Hematopoietic multipotent progenitor cell treated with erythropoietin and hydrocortisone succinate and interleukin-3 and kit ligand, for 17 days (in vitro differentiated cells): ENCODE measurements around the gene CHRNB1.

Experiments
- DNase-seq: peaks from one replicate; pipeline ENCODE4 v3.0.0-alpha.2; 2015; ENCODE audit warnings: low spot score

CHRNB1 gene

DNA sequence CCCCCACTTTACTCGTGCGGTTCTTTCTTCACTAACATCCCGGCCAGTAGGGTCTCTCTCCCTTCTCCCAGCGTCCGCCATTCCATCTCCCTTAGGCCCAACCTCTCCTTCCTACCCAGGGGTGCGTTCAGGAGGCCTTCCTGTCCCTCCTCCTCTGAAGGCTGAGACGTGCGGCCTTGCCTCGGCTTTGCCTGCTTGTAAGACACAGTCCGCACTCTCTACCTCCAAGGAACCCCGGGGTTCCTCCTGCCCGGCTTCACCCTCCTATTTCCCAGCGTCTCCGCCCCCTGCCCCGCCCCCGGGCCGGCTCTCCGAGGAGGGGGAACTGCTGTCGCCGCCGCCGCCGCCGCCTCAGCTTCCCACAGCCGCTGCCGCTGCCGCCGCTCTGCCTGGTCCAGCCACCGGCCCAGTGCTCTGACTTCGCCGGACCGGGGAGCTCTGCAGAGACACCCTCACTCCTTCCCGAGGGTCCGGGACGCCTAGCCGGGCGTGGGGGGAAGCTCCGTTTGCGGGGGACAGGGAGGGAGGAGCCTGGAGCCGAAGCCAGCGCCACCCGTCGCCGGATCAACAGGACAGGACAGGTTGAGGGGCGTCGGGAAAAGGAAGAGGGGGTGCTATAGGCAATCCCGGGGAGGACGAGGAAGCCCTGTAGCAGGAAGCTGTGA lies 6.8 kb upstream of the CHRNB1 start:
- no peak for DNase-seq

DNA sequence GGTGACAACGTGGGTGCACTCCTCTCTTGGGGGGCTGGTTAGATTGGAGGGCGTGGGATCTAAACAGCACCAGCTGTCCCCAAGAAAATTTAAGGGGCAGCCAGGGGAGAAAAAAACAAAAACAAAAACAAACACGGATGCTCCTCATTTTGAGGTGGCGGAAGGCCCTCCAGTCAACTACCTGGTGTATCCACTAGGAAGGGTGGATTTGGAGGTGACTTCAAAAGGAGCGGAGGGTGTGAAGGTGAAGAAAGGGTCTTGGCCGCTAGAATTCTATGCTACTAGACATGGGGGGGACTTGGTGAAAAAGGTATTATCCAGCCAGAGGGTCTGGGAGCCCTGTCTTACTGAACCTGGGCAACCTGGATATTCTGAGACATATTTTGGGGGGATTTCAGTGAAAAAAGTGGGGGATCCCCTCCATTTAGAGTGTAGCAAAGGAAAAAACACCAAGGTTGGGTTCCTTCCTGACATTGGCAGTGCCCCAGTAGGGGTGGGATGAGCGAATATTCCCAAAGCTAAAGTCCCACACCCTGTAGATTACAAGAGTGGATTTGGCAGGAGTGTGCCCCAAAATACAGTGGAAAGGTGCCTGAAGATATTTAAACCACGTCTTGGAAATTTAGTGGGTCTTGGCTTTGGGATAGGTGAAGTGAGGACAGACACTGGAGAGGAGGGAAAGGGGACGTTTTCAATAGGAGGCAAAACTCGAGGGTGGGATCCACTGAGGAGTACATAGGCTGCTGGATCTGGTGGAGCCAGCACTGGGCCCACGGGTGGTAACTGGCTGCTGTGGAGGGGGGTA lies 6.0 kb upstream of the CHRNB1 start:
- no peak for DNase-seq

- no peak for DNase-seq
Observed at GRCh38 chr17:7439462-7440112, 5.3 kb upstream of the CHRNB1 start, which contains the start of gene FGF11. Gene FGF11, plus strand, starts transcription at chr17:7439512. Its CDS starts 109 bp downstream, at chr17:7439621.

GRCh38 chr17:7440113-7440833 lies 4.6 kb upstream of the CHRNB1 start:
- no peak for DNase-seq

GRCh38 chr17:7440834-7441195 lies 4.0 kb upstream of the CHRNB1 start:
- DNase-seq, result no peak

- DNase-seq, result no peak
Observed at GRCh38 chr17:7441266-7441665, 3.6 kb upstream of the CHRNB1 start.

- no peak for DNase-seq
Observed at GRCh38 chr17:7442142-7442541, 2.7 kb upstream of the CHRNB1 start.

- no peak for DNase-seq
Observed at GRCh38 chr17:7443499-7444485, 1.1 kb upstream of the CHRNB1 start.

DNA sequence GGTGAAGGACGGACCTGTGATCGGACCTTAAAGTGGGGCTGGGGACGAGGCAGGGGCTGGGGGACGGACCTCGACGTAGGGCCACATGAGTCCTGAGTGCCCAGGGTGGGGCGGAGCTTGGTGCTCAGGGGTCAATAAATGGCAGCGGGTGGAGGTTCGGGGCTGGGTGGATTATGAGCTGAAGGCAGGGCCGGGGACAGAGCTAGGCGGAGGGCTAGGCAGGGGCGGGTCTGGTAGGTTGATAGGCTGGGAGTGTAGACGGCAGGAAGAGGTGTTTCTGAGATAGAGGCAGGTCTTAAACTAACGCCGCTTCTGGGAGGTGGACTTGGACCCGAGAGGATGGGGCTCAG lies 733 bp downstream of the CHRNB1 start:
- no peak for DNase-seq

GRCh38 chr17:7448461-7448860 lies 3.6 kb downstream of the CHRNB1 start:
- no peak for DNase-seq

- DNase-seq, result no peak
Observed at GRCh38 chr17:7459961-7460545, 15.2 kb downstream of the CHRNB1 start.

- DNase-seq, result no peak
Observed at GRCh38 chr17:7460850-7461660, 16.2 kb downstream of the CHRNB1 start.

GRCh38 chr17:7462474-7463371 lies 17.9 kb downstream of the CHRNB1 start:
- no peak for DNase-seq

DNA sequence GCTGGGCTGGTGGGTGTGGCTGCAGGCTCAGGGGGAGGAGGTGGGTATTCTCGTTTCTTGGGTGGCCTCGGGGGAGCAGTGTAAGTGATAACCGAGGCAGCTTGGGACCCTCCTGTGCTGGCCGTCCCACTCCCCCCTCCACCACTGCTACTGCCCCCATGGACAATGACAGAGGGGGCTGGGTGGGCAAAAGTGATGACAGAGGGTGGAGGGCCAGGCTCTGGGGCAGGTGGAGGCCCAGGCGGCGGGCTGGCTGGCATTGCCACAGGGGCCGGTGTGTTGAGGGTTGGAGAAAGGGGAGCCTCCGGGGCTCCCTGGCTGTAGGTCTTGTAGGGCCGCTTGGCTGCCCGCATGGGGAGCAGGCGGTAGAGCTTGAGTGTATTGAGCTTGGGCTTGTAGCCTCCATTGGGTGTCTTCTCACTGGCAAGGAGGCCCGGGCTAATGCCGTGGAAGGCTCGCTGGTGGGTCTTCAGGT lies 18.5 kb downstream of the CHRNB1 start:
- DNase-seq, result no peak

- no peak for DNase-seq
Observed at GRCh38 chr17:7464081-7464480, 19.2 kb downstream of the CHRNB1 start.

DNA sequence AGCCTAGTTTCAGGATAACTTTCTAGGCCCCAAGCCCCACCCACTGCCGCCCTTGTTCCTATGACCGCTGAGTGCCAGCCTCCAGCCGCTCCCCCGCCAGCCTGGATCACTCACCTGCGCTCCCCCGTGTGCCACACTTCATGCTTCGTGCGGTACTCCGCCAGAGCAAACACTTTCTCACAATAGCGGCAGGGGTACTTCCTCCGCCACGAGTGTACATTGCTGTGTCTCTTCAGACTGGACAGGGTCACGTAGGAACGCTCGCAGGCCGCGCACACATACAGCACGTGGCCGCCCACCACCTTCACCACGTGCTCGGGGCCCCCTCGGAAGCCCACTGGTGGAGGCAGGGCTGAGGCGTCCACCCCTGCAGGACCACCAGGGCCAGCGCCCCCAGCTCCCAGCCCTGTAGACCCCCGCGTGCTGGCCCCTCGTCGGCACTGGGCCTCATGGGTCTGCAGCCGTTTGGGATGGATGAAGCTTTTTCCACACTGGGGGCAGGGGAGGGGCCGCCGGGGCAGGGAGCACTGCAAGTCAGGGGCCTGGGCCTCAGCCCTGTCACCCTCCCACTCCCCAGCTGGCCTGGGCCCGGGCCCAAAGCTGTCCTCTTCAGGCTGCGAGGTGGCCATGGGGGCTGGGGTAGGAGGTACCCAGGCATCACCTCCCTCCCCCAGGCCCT lies 20.9 kb downstream of the CHRNB1 start:
- no peak for DNase-seq

GRCh38 chr17:7466318-7466638 lies 21.4 kb downstream of the CHRNB1 start:
- no peak for DNase-seq

DNA sequence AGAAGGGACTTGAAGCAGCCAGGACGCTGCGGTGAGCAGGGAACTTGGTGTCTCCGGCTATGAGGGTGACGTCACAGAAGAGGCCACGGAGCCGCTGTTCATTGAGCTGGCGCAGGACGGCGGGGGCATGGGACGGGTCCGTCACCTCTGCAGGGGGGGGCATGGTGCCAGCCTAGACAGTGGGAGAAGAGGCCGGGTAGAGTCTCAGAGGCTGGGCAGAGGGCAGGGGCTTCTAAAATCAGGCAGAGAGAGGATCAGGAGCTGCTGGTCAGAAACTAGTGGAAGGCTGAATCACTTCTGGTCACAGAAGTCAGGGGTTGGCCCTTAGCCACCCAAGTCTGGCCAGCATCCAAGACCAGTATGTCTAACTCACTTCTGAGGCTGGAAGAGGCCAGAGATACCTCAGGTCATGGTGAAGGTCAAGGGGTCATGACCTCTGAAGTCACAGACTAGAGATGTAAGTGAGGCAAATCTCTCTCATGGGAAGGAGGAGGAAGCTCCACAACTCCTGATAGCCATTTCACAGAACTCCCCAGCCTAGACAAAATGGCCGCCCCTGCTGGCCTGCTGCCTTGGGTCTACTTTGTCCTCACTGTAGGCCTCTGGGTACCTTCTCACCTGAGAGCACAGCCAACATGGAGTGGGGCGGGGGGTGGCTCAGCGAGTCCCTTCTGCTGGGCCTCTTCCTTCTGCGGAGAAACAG lies 21.9 kb downstream of the CHRNB1 start:
- peak; percentile 70 for DNase-seq
